IMR-90 (cell line): ENCODE data around the gene SCFD2. TPM values are rescaled to one million over a fixed set of nuclear protein-coding genes. Genes with fewer than 3 reads are reported as not detected.

Source experiments
- ATAC-seq: fragments of 200-7000 bp; cut with Tn5 transposase; 2 replicates; pipeline ENCODE4 v1.9.1; 2020; ENCODE audit warnings: low read depth, mild to moderate bottlenecking, moderate library complexity
- BruUV-seq: library from RNA; stranded (reverse); fragments of 400-500 nt; replicated peaks from 2 replicates; lab custom pipeline; 2021; lab: Mats Ljungman, UMichigan
- CTCF ChIA-PET: fragments of 300-600 bp; formaldehyde crosslinking; extraction: SDS; loops from one replicate; lab custom pipeline; 2021; ENCODE audit warnings: antibody characterized with exemption; lab: Yijun Ruan, JAX
- POLR2A ChIA-PET: fragments of 300-600 bp; sonication (Branson Sonifier 250); formaldehyde crosslinking; loops from one replicate; lab custom pipeline; 2022; ENCODE audit warnings: antibody characterized with exemption; ENCODE audit not compliant: unreplicated experiment; lab: Charles Lee
- DNase-seq: peaks from one replicate; pipeline ENCODE4 v3.0.0; 2013
- H2AFZ ChIP-seq: replicated peaks from 2 replicates; pipeline ENCODE3; 2013; ENCODE audit warnings: low read length, mild to moderate bottlenecking; ENCODE audit not compliant: poor library complexity
- H2AK5ac ChIP-seq: 2 replicates; pipeline ENCODE4 v1.6.1; 2013; ENCODE audit warnings: low read depth, low read length, inconsistent platforms
- H2AK9ac ChIP-seq: replicated peaks from 2 replicates; pipeline ENCODE3; 2013; ENCODE audit warnings: mild to moderate bottlenecking, low read depth, low read length, moderate library complexity; ENCODE audit not compliant: poor library complexity
- H2BK120ac ChIP-seq: 2 replicates; pipeline ENCODE4 v1.6.1; 2013; ENCODE audit warnings: low read depth, low read length, inconsistent platforms
- H2BK15ac ChIP-seq: 3 replicates; pipeline ENCODE4 v1.6.1; 2013; ENCODE audit warnings: low read depth, low read length, inconsistent platforms
- H2BK20ac ChIP-seq: 2 replicates; pipeline ENCODE4 v1.6.1; 2013; ENCODE audit warnings: low read depth, mild to moderate bottlenecking, inconsistent platforms, low read length, moderate library complexity
- H2BK5ac ChIP-seq: 2 replicates; pipeline ENCODE4 v1.6.1; 2013; ENCODE audit warnings: mild to moderate bottlenecking, low read depth, low read length, inconsistent platforms; ENCODE audit not compliant: poor library complexity, severe bottlenecking
- H3K14ac ChIP-seq: replicated peaks from 2 replicates; pipeline ENCODE4 v1.6.1; 2013; ENCODE audit warnings: low read depth, low read length, inconsistent platforms
- H3K18ac ChIP-seq: 2 replicates; pipeline ENCODE4 v1.6.1; 2013; ENCODE audit warnings: low read depth, low read length, control low read depth
- H3K23ac ChIP-seq: 2 replicates; pipeline ENCODE4 v1.6.1; 2013; ENCODE audit warnings: low read depth, low read length, inconsistent platforms
- H3K27ac ChIP-seq: 2 replicates; pipeline ENCODE4 v1.5.1; 2013; ENCODE audit warnings: mild to moderate bottlenecking, control low read depth, low read length; ENCODE audit not compliant: insufficient read depth
- H3K27me3 ChIP-seq: 2 replicates; pipeline ENCODE4 v1.6.1; 2013; ENCODE audit warnings: low read length; ENCODE audit not compliant: control insufficient read depth, insufficient read depth
- H3K36me3 ChIP-seq: 2 replicates; pipeline ENCODE4 v1.6.1; 2013; ENCODE audit warnings: low read length, mixed read lengths; ENCODE audit not compliant: control insufficient read depth, insufficient read depth
- H3K4ac ChIP-seq: 2 replicates; pipeline ENCODE4 v1.6.1; 2013; ENCODE audit warnings: low read depth, low read length, inconsistent platforms
- H3K4me1 ChIP-seq: 2 replicates; pipeline ENCODE4 v1.6.1; 2013; ENCODE audit warnings: low read length, mixed read lengths; ENCODE audit not compliant: control insufficient read depth, insufficient read depth
- H3K4me2 ChIP-seq: 2 replicates; pipeline ENCODE4 v1.6.1; 2013; ENCODE audit warnings: low read depth, mild to moderate bottlenecking, control low read depth, low read length, moderate library complexity
- H3K4me3 ChIP-seq: 2 replicates; pipeline ENCODE4 v1.5.1; 2013; ENCODE audit warnings: low read depth, mild to moderate bottlenecking, control low read depth, low read length, moderate library complexity; ENCODE audit not compliant: insufficient read depth
- H3K56ac ChIP-seq: 2 replicates; pipeline ENCODE4 v1.6.1; 2013; ENCODE audit warnings: low read length, inconsistent platforms; ENCODE audit not compliant: insufficient read depth; ENCODE audit errors: extremely low read depth
- H3K79me1 ChIP-seq, 2 experiments: 2 replicates each; pipeline ENCODE4 v1.6.1; 2013; ENCODE audit warnings: low read length in 2 of 2, inconsistent platforms in 1 of 2, low read depth in 1 of 2
- H3K9ac ChIP-seq: 2 replicates; pipeline ENCODE4 v1.6.1; 2013; ENCODE audit warnings: low read depth, low read length, control low read depth
- H3K9me1 ChIP-seq: 2 replicates; pipeline ENCODE4 v1.6.1; 2013; ENCODE audit warnings: low read length, inconsistent platforms; ENCODE audit not compliant: insufficient read depth
- H3K9me3 ChIP-seq: 2 replicates; pipeline ENCODE4 v1.6.1; 2013; ENCODE audit warnings: low read length; ENCODE audit not compliant: control insufficient read depth, insufficient read depth
- H4K20me1 ChIP-seq: 2 replicates; pipeline ENCODE4 v1.6.1; 2013; ENCODE audit warnings: low read length, inconsistent platforms; ENCODE audit not compliant: insufficient read depth
- H4K5ac ChIP-seq: 2 replicates; pipeline ENCODE4 v1.6.1; 2013; ENCODE audit warnings: mild to moderate bottlenecking, low read depth, low read length, control low read depth
- H4K8ac ChIP-seq, 2 experiments: 2 replicates each; pipeline ENCODE4 v1.6.1; 2013; ENCODE audit warnings: low read depth in 2 of 2, low read length in 2 of 2, control low read depth in 1 of 2, inconsistent platforms in 1 of 2
- H4K91ac ChIP-seq: 2 replicates; pipeline ENCODE4 v1.6.1; 2013; ENCODE audit warnings: low read depth, low read length, inconsistent platforms; ENCODE audit not compliant: insufficient read depth
- CEBPB ChIP-seq: IDR thresholded peaks from 2 replicates; pipeline ENCODE4 v1.6.1; 2012; ENCODE audit warnings: low read depth, low read length, improper control_type of control experiment
- CHD1 ChIP-seq: IDR thresholded peaks from 2 replicates; pipeline ENCODE4 v1.6.1; 2012; ENCODE audit warnings: low read depth, low read length, improper control_type of control experiment
- FOS ChIP-seq: fragments of 150-350 bp; IDR thresholded peaks from 2 replicates; pipeline ENCODE4 v1.6.1; 2016; ENCODE audit warnings: low read depth, low read length
- MAFK ChIP-seq: IDR thresholded peaks from 2 replicates; pipeline ENCODE4 v1.6.1; 2012; ENCODE audit warnings: low read depth, low read length, improper control_type of control experiment
- MAZ ChIP-seq: IDR thresholded peaks from 2 replicates; pipeline ENCODE4 v1.6.1; 2012; ENCODE audit warnings: low read depth, mild to moderate bottlenecking, low read length, improper control_type of control experiment, moderate library complexity, borderline replicate concordance
- MXI1 ChIP-seq: IDR thresholded peaks from 2 replicates; pipeline ENCODE4 v1.6.1; 2012; ENCODE audit warnings: low read depth, mild to moderate bottlenecking, low read length, moderate library complexity, borderline replicate concordance
- NFE2L2 ChIP-seq: fragments of 150-350 bp; IDR thresholded peaks from 2 replicates; pipeline ENCODE4 v1.6.1; 2016; ENCODE audit warnings: low read depth, mild to moderate bottlenecking, low read length
- POLR2A ChIP-seq: IDR thresholded peaks from 2 replicates; pipeline ENCODE4 v1.6.1; 2012; ENCODE audit warnings: mild to moderate bottlenecking, low read depth, low read length
- RAD21 ChIP-seq: IDR thresholded peaks from 2 replicates; pipeline ENCODE4 v1.6.1; 2012; ENCODE audit warnings: low read length, improper control_type of control experiment
- RFX5 ChIP-seq: IDR thresholded peaks from 2 replicates; pipeline ENCODE4 v1.8.0; 2012; ENCODE audit warnings: low read depth, mild to moderate bottlenecking, low read length, moderate library complexity
- WGBS, 2 experiments: methylation state at CpG; one replicate each; pipeline versions ENCODE4 v1.1.5 to v1.1.7; 2013; ENCODE audit warnings: missing lambda C conversion rate in 2 of 2; ENCODE audit not compliant: insufficient read length in 1 of 2; ENCODE audit errors: extremely low coverage in 2 of 2; 5-methylcytosine and 5-hydroxymethylcytosine counted together
- dilution Hi-C: fragments of 300-500 bp; cut with HindIII; formaldehyde crosslinking; loops from one replicate; pipeline ENCODE4 v1.14.3; 2018; ENCODE audit warnings: low sequenced_read_pairs; ENCODE audit not compliant: unreplicated experiment
- in situ Hi-C: fragments of 300-500 bp; cut with MboI; formaldehyde crosslinking; loops from 3 replicates; pipeline ENCODE4 v1.14.3; 2019; ENCODE audit warnings: low sequenced_read_pairs, inconsistent platforms, mixed read lengths
- intact Hi-C: fragments of 100-400 bp; cut with micrococcal nuclease; formaldehyde crosslinking; loops from 2 replicates; pipeline ENCODE4 v1.10.0; 2022
- polyA plus RNA-seq, 3 experiments: library from polyadenylated mRNA; depleted of rRNA; stranded (reverse); fragments of >200 nt; gene quantifications; 2 replicates each; pipeline ENCODE4 v1.2.3, GENCODE V29; 2012; ENCODE audit warnings: low replicate concordance in 1 of 3
- total RNA-seq: library from RNA; depleted of rRNA; stranded (reverse); fragments of >200 nt; gene quantifications from 2 replicates; pipeline ENCODE4 v1.2.3, GENCODE V29; 2012
- TF ChIP-seq, protein P1 (sequence below): fragments of 150-350 bp; IDR thresholded peaks from 2 replicates; pipeline ENCODE4 v1.6.1; 2017; ENCODE audit warnings: mild to moderate bottlenecking, antibody characterized with exemption, low read length, low read depth
- TF ChIP-seq, protein P2 (sequence below): fragments of 150-350 bp; IDR thresholded peaks from 2 replicates; pipeline ENCODE4 v1.6.1; 2016; ENCODE audit warnings: low read depth, mild to moderate bottlenecking, low read length, moderate library complexity, borderline replicate concordance
- TF ChIP-seq, protein P3 (sequence below): conservative IDR thresholded peaks from 2 replicates; pipeline ENCODE4 v1.5.1; 2012; ENCODE audit warnings: mild to moderate bottlenecking, low read depth, low read length, improper control_type of control experiment

The SCFD2 gene
- total and polyA plus RNA-seq, 2 of the 4 experiments (the other 2 are of a cell fraction) = 18.9 to 62.4 TPM

DNA sequence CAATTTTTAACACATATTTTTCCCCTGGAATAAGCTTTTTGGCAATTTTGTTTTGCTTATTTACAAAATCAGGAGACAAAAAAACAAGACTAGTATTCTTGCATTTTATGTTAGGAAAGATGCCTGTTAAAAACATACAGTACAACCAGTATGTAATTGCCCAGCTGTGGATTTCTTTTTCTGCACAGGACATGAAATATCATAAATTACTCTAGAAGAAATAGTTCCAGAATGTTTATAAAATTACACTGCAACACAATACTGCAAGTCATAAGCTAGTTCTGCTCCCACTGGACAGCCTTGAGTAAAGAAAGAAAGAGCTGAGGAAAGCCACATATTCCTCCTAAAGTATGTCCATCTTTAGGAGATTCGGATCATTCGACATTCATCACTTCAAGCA, 133.5 kb downstream of the SCFD2 start:
- WGBS, 2 experiments = 40% methylated on average over 2 of the region's 2 CpGs; no CpG with 5 or more reads in 1 of the 2 experiments
- no peak overlapping the region for H3K27ac ChIP-seq
- H3K27me3 ChIP-seq = no peaks in the 10 kb centered on the region
- intact Hi-C loops = no loop called here
- POLR2A ChIA-PET = interaction anchor here (0.6 kb wide), 1 partner anchor 12 kb away, joined by 3 read pairs; no protein-coding TSS in a partner anchor
- no peak for DNase-seq
- H2AFZ ChIP-seq = no peak overlapping the region
- 0 out of 2 replicates have a peak, but pooled peaks cover 3% of the 10 kb centered on the region for H3K9me1 ChIP-seq
- TF ChIP-seq MAZ = no peak
- TF ChIP-seq CEBPB = no peak
- TF ChIP-seq, protein P1, sequence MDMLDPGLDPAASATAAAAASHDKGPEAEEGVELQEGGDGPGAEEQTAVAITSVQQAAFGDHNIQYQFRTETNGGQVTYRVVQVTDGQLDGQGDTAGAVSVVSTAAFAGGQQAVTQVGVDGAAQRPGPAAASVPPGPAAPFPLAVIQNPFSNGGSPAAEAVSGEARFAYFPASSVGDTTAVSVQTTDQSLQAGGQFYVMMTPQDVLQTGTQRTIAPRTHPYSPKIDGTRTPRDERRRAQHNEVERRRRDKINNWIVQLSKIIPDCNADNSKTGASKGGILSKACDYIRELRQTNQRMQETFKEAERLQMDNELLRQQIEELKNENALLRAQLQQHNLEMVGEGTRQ = no peak
- no peak for TF ChIP-seq MXI1
- TF ChIP-seq, protein P2, sequence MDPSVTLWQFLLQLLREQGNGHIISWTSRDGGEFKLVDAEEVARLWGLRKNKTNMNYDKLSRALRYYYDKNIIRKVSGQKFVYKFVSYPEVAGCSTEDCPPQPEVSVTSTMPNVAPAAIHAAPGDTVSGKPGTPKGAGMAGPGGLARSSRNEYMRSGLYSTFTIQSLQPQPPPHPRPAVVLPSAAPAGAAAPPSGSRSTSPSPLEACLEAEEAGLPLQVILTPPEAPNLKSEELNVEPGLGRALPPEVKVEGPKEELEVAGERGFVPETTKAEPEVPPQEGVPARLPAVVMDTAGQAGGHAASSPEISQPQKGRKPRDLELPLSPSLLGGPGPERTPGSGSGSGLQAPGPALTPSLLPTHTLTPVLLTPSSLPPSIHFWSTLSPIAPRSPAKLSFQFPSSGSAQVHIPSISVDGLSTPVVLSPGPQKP = no peak
- no peak for TF ChIP-seq NFE2L2
- no peak for TF ChIP-seq POLR2A
- TF ChIP-seq MAFK = no peak
- TF ChIP-seq, protein P3, sequence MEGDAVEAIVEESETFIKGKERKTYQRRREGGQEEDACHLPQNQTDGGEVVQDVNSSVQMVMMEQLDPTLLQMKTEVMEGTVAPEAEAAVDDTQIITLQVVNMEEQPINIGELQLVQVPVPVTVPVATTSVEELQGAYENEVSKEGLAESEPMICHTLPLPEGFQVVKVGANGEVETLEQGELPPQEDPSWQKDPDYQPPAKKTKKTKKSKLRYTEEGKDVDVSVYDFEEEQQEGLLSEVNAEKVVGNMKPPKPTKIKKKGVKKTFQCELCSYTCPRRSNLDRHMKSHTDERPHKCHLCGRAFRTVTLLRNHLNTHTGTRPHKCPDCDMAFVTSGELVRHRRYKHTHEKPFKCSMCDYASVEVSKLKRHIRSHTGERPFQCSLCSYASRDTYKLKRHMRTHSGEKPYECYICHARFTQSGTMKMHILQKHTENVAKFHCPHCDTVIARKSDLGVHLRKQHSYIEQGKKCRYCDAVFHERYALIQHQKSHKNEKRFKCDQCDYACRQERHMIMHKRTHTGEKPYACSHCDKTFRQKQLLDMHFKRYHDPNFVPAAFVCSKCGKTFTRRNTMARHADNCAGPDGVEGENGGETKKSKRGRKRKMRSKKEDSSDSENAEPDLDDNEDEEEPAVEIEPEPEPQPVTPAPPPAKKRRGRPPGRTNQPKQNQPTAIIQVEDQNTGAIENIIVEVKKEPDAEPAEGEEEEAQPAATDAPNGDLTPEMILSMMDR = no peak
- no peak for TF ChIP-seq RFX5
- TF ChIP-seq FOS = no peak
- no peak for TF ChIP-seq RAD21
- no peak for TF ChIP-seq CHD1
- no peak overlapping the region for H4K91ac ChIP-seq
- H3K14ac ChIP-seq = no peak overlapping the region
- no peak overlapping the region for H2AK9ac ChIP-seq
- in situ Hi-C loops = no loop called here
- peaks cover 0 to 5% of the 10 kb centered on the region in 2 experiments; a peak in 1 of 4 replicates for H3K79me1 ChIP-seq
- no peaks in the 10 kb centered on the region for H3K36me3 ChIP-seq
- H2BK120ac ChIP-seq = no peak overlapping the region
- CTCF ChIA-PET = no interaction called here
- no peaks in the 10 kb centered on the region for H3K4me1 ChIP-seq
- H4K8ac ChIP-seq = no peak overlapping the region
- H2BK15ac ChIP-seq = no peak overlapping the region
- dilution Hi-C loops = no loop called here
- no peak overlapping the region for H2BK5ac ChIP-seq
- H3K4me3 ChIP-seq = no peak overlapping the region
- H4K20me1 ChIP-seq = no peaks in the 10 kb centered on the region
- H4K5ac ChIP-seq = no peak overlapping the region
- no peak for ATAC-seq
- H3K18ac ChIP-seq = no peak overlapping the region
- no TSS peak for BruUV-seq
- no peak overlapping the region for H2AK5ac ChIP-seq
- H3K56ac ChIP-seq = no peak overlapping the region
- no peak overlapping the region for H3K9ac ChIP-seq
- no peak overlapping the region for H3K23ac ChIP-seq
- no peak overlapping the region for H2BK20ac ChIP-seq
- no peak overlapping the region for H3K4ac ChIP-seq
- no peaks in the 10 kb centered on the region for H3K9me3 ChIP-seq
- H3K4me2 ChIP-seq = no peak overlapping the region
